Hepatocyte (in vitro differentiated cells): ENCODE results near the gene NUP214. TPM values are rescaled to one million over a fixed set of nuclear protein-coding genes. Genes with fewer than 3 reads are reported as not detected.
A peak's percentile ranks its signal among the peaks of the same experiment; 100 is the strongest.

Experiments used
- DNase-seq: peaks from one replicate; pipeline ENCODE4 v3.0.0-alpha.2; 2016; ENCODE audit warnings: low spot score
- H2AFZ ChIP-seq: fragments of 200-600 bp; sonication (generic); 2 replicates; pipeline ENCODE4 v1.6.0; 2016; ENCODE audit warnings: antibody characterized with exemption, mild to moderate bottlenecking
- H3K27ac ChIP-seq: fragments of 200-600 bp; sonication (generic); 2 replicates; pipeline ENCODE4 v1.5.1; 2016; ENCODE audit warnings: mild to moderate bottlenecking
- H3K27me3 ChIP-seq: fragments of 200-600 bp; sonication (generic); 2 replicates; pipeline ENCODE4 v1.6.1; 2016
- H3K36me3 ChIP-seq: fragments of 200-600 bp; sonication (generic); replicated peaks from 2 replicates; pipeline ENCODE4 v1.5.1; 2016; ENCODE audit warnings: low read depth; ENCODE audit not compliant: insufficient read depth
- H3K4me1 ChIP-seq: fragments of 200-600 bp; sonication (generic); 2 replicates; pipeline ENCODE4 v1.5.1; 2016; ENCODE audit warnings: mild to moderate bottlenecking, moderate library complexity; ENCODE audit not compliant: insufficient read depth
- H3K4me2 ChIP-seq: fragments of 200-600 bp; sonication (generic); 2 replicates; pipeline ENCODE4 v1.6.0; 2016
- H3K4me3 ChIP-seq: fragments of 200-600 bp; sonication (generic); 2 replicates; pipeline ENCODE4 v1.5.1; 2016; ENCODE audit warnings: mild to moderate bottlenecking
- H3K79me2 ChIP-seq: fragments of 200-600 bp; sonication (generic); 2 replicates; pipeline ENCODE4 v1.6.0; 2017; ENCODE audit warnings: mild to moderate bottlenecking
- H3K9me2 ChIP-seq: fragments of 200-600 bp; sonication (generic); replicated peaks from 2 replicates; pipeline ENCODE4 v1.6.0; 2017; ENCODE audit warnings: mild to moderate bottlenecking; ENCODE audit not compliant: insufficient read depth
- H3K9me3 ChIP-seq: fragments of 200-600 bp; sonication (generic); 2 replicates; pipeline ENCODE4 v1.5.1; 2016; ENCODE audit warnings: low read depth, mild to moderate bottlenecking
- H4K20me1 ChIP-seq: fragments of 200-600 bp; sonication (generic); 2 replicates; pipeline ENCODE4 v1.6.0; 2016; ENCODE audit warnings: mild to moderate bottlenecking; ENCODE audit not compliant: insufficient read depth, poor library complexity, severe bottlenecking
- EZH2 ChIP-seq: fragments of 200-600 bp; sonication (generic); IDR thresholded peaks from 2 replicates; pipeline ENCODE4 v1.6.1; 2016; ENCODE audit warnings: antibody characterized with exemption, mild to moderate bottlenecking, borderline replicate concordance
- EZH2phosphoT487 ChIP-seq: fragments of 200-600 bp; sonication (generic); IDR thresholded peaks from one replicate; pipeline ENCODE4 v1.6.1; 2018; ENCODE audit warnings: antibody characterized with exemption, mild to moderate bottlenecking, low read depth, moderate library complexity; ENCODE audit not compliant: unreplicated experiment, severe bottlenecking
- WGBS: methylation state at CpG from one replicate; pipeline ENCODE4 v1.1.6; 2016; ENCODE audit warnings: low lambda C conversion rate; ENCODE audit errors: missing lambda C conversion rate; 5-methylcytosine and 5-hydroxymethylcytosine counted together
- polyA plus RNA-seq: library from polyadenylated mRNA; unstranded; fragments of >200 nt; fragmentation: Nextera tagmentation; extraction: Ambion mirVana; gene quantifications from 2 replicates; pipeline ENCODE4 v1.2.1, GENCODE V29; 2016
- total RNA-seq: library from RNA; depleted of rRNA; stranded (reverse); fragments of >200 nt; gene quantifications from 2 replicates; pipeline ENCODE4 v1.2.3, GENCODE V29; 2014
- TF ChIP-seq, protein P1 (sequence below): fragments of 200-600 bp; sonication (generic); IDR thresholded peaks from 2 replicates; pipeline ENCODE4 v1.5.1; 2016; ENCODE audit warnings: antibody characterized with exemption, mild to moderate bottlenecking; ENCODE audit not compliant: poor library complexity

NUP214 gene
- total and polyA plus RNA-seq, 2 experiments from 2014 or later: 13.7 to 18.1 TPM

DNA sequence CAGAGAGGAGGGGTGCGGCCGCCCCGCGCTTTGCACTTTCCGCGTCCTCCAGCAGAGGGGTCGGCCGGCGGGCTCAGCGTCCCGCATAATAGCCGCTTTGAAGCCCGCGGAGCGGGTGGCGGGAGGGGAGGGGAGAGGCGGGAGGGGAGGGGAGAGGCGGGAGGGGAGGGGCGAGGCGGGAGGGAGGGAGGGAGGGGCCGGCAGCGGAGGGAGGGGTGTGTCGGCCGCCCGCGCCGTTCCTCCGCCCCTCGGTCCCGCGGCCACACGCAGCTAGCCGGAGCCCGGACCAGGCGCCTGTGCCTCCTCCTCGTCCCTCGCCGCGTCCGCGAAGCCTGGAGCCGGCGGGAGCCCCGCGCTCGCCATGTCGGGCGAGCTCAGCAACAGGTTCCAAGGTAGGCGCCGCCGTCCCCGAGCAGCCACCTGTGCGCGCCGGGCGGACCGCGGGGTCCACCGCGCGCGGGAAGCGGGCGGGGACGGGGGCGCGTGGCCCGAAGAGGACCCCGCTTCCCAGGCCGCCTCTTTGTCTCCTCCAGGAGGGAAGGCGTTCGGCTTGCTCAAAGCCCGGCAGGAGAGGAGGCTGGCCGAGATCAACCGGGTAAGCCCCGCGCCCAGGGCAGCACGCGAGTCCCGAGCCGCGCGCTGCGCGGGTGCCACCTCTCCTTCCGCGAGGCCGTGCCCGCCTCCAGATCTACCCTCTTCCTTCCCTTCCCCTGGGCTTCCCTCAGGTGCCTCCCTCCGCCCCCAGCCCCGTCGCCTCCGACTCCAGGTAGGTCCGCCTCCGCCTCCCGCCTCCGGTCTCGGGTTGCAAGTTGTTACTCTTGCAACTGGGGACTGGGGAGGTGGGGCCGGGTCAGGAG, 28.9 kb upstream of the NUP214 start, which contains the start of gene AIF1L:
TSS of gene AIF1L (plus strand) at position 263 of the 857 bp plus-strand sequence. CDS start at position 362, 99 bp downstream.
- H3K27me3 ChIP-seq: peaks cover 15% of the 10 kb centered on the region
- no peaks in the 10 kb centered on the region for H3K9me2 ChIP-seq
- no peaks in the 10 kb centered on the region for H3K36me3 ChIP-seq
- peaks cover 9% of the 10 kb centered on the region for H3K4me1 ChIP-seq
- H3K9me3 ChIP-seq: no peaks in the 10 kb centered on the region
- peak within 1 kb of the TSS; percentile 99 for H3K4me2 ChIP-seq
- H3K27ac ChIP-seq: no peak within 1 kb of the TSS
- WGBS: under 1% methylated on average over 40 of the region's 99 CpGs
- peak; percentile 72 for DNase-seq
- H2AFZ ChIP-seq: peak within 1 kb of the TSS; percentile 88
- no peaks in the 10 kb centered on the region for H3K79me2 ChIP-seq
- H4K20me1 ChIP-seq: no peaks in the 10 kb centered on the region
- H3K4me3 ChIP-seq: peak within 1 kb of the TSS; percentile 52
- TF ChIP-seq, protein P1, sequence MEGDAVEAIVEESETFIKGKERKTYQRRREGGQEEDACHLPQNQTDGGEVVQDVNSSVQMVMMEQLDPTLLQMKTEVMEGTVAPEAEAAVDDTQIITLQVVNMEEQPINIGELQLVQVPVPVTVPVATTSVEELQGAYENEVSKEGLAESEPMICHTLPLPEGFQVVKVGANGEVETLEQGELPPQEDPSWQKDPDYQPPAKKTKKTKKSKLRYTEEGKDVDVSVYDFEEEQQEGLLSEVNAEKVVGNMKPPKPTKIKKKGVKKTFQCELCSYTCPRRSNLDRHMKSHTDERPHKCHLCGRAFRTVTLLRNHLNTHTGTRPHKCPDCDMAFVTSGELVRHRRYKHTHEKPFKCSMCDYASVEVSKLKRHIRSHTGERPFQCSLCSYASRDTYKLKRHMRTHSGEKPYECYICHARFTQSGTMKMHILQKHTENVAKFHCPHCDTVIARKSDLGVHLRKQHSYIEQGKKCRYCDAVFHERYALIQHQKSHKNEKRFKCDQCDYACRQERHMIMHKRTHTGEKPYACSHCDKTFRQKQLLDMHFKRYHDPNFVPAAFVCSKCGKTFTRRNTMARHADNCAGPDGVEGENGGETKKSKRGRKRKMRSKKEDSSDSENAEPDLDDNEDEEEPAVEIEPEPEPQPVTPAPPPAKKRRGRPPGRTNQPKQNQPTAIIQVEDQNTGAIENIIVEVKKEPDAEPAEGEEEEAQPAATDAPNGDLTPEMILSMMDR: peak; percentile 14
- TF ChIP-seq EZH2phosphoT487 (no peak), EZH2 (no peak)

DNA sequence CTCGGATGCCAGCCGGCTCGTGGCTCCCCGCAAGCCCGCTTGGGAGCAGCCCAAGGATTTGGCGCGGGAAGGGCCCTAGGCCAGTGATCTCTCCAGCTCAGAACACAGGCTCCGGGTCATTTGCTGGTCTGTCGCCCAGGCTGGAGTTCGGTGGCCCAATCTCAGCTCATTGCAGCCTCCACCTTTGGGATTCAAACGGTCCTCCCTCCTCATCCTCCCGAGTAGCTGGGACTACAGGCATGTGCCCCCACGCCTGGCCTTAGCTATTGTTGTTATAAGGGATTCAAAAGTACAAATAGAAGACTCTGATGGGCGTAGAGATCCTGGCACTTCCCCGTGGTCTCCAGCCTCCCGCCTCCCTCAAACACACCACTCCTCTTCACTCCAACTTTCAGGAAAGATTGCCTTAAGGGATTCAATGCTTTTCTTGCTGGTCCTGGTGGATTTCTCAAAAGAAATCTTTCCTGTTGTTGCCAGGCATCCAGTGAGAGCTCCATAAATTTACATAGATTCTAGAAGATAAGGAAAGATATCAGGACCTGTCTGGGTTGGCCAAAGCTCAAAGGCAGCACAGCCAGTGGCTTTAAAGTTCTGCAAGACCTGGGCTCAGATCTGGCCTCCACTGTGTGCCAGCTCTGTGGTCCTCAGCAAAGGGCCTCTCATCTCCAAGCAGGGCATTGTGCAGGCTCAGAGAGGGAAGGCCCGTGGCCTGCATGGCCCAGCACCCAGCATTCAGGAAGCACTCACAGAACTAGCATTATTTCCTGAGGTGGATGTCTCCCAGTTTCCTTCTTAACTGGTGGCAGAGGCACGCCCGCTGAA, 28.0 kb upstream of the NUP214 start:
- peak overlapping the region; percentile 88 for H2AFZ ChIP-seq
- no peaks in the 10 kb centered on the region for H3K79me2 ChIP-seq
- TF ChIP-seq EZH2phosphoT487: no peak
- TF ChIP-seq EZH2: no peak
- TF ChIP-seq, protein P1: no peak
- peak overlapping the region; percentile 99 for H3K4me2 ChIP-seq
- H4K20me1 ChIP-seq: no peaks in the 10 kb centered on the region
- no peak for DNase-seq
- H3K4me1 ChIP-seq: peaks cover 9% of the 10 kb centered on the region
- H3K36me3 ChIP-seq: no peaks in the 10 kb centered on the region
- no peaks in the 10 kb centered on the region for H3K9me3 ChIP-seq
- peak overlapping the region; percentile 52 for H3K4me3 ChIP-seq
- WGBS: 27% methylated on average over 19 of the region's 19 CpGs
- H3K27me3 ChIP-seq: peaks cover 15% of the 10 kb centered on the region
- H3K9me2 ChIP-seq: no peaks in the 10 kb centered on the region
- H3K27ac ChIP-seq: no peak overlapping the region

DNA sequence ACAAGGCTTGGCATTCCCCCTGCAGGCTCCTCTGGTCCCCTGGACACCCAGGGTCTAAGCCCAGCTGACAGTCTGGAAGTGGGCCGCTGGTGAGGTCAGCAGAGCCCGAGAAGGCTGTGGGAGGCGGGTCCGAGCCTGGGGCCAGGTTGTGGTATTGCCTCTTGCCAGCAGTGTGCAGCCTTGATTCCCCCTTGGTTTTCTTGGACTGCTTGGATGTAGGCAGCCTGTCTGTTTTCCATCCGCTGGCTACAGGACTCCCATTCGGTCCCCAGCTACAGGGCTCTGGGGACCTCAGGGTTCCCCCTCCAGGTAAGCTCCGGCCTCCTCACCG, 27.5 kb upstream of the NUP214 start:
- Histone ChIP-seq H3K4me2 (no peak overlapping the region), H3K79me2 (no peaks in the 10 kb centered on the region), H3K4me1 (peaks cover 9% of the 10 kb centered on the region), H4K20me1 (no peaks in the 10 kb centered on the region), H2AFZ (no peak overlapping the region), H3K27me3 (peaks cover 15% of the 10 kb centered on the region), H3K36me3 (no peaks in the 10 kb centered on the region), H3K9me2 (no peaks in the 10 kb centered on the region), H3K4me3 (no peak overlapping the region), H3K9me3 (no peaks in the 10 kb centered on the region), H3K27ac (no peak overlapping the region)
- no peak for DNase-seq
- 83% methylated on average over 8 of the region's 8 CpGs for WGBS
- TF ChIP-seq, protein P1: no peak
